GM21619 (cell line): ENCODE data around the gene SMOC2.
"Not testable (repeated sequence)": the region's sequence is repeated elsewhere in the genome, so short reads cannot be mapped to it uniquely, and the experiment has no call there.

Source experiments
- ATAC-seq: cut with Tn5 transposase; IDR thresholded peaks from one replicate; pipeline ENCODE4 v1.9.1; 2021; ENCODE audit not compliant: unreplicated experiment

The SMOC2 gene

DNA sequence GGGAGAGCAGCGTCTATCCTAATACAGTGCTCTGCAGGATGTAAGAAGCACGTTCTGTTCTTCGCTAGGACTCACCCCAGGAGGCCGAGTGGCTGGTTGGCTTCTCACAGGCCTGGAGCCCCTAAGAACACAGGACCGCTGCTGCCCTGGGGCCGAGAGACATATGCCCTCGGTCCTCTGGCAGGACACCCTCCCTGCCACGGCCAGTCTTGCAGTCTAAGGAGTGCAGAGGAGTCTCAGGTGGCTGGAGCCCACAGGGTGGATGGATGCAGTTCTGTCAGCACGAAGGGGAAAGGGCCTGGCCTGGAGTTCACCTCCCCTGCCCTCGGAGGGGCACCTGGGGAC lies 96.5 kb downstream of the SMOC2 start:
- ATAC-seq, result no peak

GRCh38 chr6:168538188-168538891 lies 97.4 kb downstream of the SMOC2 start:
- ATAC-seq, result not testable (repeated sequence)

DNA sequence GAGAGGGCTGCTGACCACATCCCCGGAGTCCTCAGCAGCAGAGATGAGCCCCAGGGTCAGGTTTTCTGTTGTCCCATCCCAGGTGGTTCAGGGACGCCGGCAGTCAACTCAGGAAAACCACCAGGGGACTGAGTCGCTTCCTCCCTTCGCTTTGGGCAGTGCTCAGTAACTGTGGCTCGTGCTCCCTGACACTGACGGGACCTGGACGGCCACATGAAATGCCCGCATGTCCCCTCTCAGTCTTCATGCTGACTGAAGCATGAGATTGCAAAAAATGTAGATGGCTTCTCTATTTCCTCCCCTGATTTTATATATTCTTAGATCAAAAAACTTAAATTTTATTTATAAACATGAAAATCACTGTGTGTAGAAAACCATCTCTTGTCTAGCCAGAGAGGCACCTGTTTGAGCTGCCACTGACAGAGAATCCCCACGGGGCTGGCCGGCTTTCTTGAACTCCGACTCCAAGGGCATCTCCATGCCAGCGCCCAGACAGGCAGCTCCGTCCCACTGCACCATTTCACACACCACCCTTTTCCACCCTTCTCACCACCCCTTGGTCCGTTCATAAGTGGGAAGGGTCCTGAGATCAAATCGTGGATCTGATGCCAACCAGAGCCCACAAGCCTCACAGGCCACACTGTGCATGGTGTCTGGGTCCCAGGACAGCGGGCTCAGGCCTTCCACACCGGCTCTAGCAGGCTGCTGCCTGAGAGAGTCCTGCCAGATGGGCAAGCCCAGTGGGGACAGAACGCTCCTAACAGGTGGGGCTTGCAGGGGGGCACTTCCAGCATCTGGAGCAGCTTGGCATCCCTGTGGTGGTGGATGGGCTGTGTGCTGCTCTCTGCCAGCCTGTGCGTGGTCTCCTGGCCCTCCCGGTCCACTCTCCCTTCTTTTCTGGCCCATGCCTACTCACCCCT lies 98.2 kb downstream of the SMOC2 start:
- no peak for ATAC-seq

DNA sequence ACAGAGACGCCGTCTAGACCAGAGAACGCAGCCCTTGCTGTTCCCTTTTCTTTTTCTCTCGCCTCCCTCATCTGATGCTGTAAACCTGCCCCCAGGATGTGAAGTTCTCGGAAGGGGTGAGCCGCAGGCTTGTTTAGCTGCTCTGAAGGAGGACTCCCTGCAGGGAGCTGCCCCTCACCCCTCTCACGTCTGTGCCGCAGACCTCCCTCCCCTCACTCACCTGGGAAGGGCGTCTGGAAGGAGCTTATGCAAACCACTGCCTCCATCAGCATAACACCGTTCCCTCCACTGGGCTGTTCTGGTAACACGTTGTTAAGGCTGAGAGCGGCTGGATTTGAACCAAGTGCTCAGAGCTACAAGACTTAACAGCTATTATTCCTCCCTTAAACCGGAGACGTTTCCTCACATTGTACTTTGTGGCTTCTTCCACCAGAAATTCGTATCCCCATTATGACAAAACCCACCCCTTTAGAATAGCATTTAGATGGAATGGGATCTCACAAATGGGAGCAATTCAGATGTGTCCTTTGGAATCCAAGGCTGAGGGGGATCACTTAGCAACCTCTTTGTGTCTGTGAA lies 99.8 kb downstream of the SMOC2 start:
- no peak for ATAC-seq

- ATAC-seq, result no peak
Measured at GRCh38 chr6:168541307-168541706, 100.3 kb downstream of the SMOC2 start.

DNA sequence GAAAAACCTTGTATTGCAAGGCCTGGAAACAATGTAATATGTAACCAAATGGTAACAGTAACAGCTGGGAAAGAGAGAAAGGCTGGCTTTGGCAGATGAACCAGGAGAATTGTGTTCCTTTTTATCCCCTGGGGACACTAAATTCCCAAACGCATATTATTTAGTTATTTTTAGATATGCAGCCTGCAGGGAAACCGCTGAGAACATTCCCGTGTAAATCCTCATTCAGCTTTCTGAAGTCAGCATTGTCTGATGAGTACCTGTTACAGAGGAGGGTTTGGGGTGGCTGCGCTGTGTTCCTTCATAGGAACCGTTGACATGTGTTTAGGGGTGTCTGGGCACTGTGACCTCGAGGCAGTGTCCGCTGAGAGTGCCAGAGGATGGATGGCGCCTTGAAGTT lies 101.3 kb downstream of the SMOC2 start:
- ATAC-seq, result no peak

DNA sequence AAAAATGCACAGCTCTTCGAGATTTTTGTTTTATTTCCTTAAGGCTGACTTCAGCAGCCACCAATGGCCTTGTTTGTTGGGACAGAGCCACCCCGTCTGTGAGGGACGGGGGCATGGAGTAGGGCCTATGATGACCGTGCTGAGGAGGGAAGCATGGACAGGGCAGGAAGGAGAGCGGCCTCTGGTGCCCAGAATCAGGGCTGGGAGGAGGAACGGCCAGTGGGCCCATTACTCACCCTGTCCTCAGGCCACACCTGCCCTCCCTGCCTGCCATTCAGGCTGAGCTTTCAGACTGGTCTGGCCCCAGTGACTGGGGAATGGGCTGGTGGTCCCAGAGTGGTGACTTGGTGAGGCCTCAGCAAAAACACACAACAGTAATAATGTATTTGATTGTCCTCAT lies 104.4 kb downstream of the SMOC2 start:
- ATAC-seq, result no peak

DNA sequence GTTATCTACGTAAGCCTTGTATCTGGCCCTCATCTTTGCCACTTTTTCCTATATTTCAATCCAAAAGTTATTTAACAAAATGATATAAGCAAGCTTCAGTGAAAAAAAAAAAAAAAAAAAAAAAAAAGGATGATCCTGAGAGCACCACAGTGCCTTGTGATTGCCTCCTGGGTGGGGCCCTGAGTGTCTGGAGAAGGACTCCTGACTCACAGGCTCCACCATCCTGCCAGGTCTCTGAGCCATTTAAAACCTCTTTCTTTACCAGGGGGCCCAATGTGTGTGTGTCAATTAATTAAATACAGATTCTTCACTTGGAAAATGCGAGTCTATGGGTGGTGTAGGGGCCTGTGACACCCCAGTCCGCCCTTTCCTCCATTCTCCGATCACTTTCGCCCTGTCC lies 105.2 kb downstream of the SMOC2 start:
- ATAC-seq, result no peak

- ATAC-seq, result no peak
Measured at GRCh38 chr6:168546730-168547129, 105.7 kb downstream of the SMOC2 start.

DNA sequence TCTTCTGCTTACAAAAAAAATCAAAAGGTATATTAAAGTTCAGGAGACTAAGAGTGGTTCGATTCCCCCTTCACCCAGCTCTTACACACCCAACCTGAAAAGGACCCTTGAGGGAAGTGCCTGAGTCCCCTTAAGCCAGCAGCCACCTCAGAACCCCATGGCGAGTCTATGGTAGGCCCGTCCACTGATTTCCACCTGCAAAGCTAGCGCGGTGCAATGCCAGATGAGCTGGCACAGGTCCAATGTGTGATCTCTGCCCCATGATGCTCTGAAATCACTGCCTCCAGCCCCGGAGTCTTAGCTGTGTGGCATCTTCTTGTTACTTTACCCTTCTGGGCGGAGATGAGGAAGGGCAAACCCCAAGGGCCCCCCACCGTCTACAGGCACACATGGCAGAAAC lies 109.3 kb downstream of the SMOC2 start:
- no peak for ATAC-seq

GRCh38 chr6:168554472-168554871 lies 113.5 kb downstream of the SMOC2 start:
- no peak for ATAC-seq

GRCh38 chr6:168554898-168555617 lies 114.1 kb downstream of the SMOC2 start:
- ATAC-seq, result no peak

GRCh38 chr6:168555618-168556273 lies 114.8 kb downstream of the SMOC2 start:
- ATAC-seq, result no peak

GRCh38 chr6:168557512-168557911 lies 116.5 kb downstream of the SMOC2 start:
- ATAC-seq, result no peak

DNA sequence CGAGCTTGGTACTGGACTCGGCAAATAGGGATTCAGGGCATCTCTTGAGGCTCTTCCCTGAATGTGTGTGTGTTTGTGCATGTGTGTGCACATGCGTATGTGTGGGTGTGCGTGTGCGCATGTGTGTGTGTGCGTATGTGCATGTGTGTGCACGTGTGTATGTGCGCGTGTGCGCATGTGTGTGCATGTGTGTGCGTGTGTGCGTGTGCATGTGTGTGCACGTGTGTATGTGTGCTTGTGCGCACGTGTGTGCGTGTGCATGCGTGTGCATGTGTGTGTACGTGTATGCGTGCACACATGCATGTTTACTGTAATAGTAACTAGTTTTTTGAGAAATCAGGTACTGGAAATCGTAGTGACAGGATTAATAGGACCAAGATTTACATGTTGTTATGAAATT lies 117.7 kb downstream of the SMOC2 start:
- ATAC-seq, result no peak

DNA sequence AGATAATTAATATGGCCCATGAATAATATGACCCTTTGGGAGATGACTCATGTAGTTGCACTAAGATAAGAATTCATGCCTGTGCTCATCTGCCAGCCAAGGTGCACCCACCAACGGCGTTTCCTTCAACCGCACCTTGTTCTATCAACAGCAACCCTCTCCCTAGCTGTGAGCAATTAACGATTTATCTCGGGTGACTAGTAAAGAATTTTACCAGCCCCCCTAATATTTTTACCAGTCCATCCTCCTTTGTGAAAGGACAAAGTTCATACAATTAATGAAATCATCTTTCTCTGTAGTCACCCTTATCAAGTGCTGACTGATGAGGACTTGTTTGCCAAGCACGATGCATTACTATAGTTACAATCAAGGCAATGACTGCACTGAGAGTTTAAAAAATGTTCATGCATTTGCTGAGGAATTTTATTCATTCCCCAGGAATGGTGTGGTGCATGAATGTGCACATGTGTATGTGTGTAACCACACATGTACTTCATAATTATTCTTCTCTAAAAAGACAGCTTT lies 118.7 kb downstream of the SMOC2 start:
- no peak for ATAC-seq

DNA sequence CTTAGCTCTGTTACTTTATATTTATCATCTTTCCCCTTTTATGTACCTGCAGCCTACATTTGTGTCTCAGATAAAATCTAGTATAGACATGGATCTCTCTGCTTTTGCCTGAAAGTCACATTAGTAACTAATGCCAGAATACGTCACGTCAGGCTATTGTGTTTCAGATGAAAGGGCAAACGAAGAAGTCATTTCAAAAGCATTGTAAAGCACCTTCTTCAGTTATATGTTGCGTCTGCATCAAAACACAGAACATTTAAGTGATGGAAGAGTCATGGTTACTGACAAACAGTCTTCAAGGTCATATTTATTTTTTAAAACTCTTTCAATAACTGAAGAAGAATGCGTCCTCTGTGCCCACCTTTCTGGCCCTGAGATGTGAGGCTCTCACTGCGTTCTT lies 119.1 kb downstream of the SMOC2 start:
- ATAC-seq, result no peak

DNA sequence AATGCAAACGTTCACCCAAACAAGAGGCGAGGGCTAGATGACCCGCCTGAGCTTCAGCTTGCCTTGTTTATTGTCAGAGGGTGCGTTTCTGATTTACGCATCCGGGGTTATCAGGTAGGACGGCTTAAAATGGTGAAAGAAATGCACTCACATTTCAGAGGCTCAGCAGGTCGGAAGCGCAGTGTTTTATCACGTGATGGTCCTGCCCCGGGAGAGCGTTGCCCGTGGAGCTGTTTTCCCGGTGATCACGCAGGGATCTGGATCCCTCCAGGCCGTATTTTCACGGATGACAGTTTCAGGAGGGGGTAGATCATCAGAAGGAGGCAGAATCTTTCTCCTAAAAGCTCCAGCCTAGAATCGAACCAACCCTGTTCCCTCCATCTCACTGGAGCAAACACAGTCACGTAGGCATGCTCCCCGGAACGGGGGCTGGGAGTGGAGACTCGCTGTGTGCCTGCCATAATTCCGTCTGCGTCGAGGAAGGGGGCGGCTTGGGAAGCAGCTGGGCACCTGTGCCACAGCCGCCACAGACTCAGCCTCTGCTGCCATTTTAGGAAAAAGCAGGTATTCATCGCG lies 121.7 kb downstream of the SMOC2 start:
- ATAC-seq, result no peak

DNA sequence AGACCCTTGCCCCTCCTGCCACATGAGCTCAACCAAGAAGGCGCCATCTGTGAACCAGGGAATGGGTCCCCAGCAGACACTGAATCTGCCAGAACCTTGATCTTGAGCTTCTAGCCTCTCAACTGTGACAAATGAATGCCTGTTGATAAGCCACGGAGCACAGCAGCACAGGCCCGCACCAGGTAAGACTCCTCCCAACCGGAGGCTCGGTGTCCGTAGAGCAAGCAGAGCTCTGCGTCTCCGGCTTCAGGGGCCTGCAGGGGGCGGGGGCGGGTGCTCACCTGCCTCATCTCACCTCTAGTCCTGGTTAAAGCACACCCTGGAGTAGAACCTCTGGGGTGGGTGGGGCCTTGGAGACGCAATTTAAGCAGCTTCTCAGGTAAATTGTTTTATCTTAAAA lies 122.7 kb downstream of the SMOC2 start:
- ATAC-seq, result no peak

GRCh38 chr6:168565112-168565511 lies 124.1 kb downstream of the SMOC2 start:
- ATAC-seq, result no peak
